Tibial artery (tissue), 4 donors: Measurements from ENCODE around the gene CNTNAP2.

Experiments used
- DNase-seq, 2 donors: peaks; one replicate each; pipeline ENCODE4 v3.0.0-alpha.2; 2019
- H3K27ac ChIP-seq, 2 donors: fragments of 200-600 bp; sonication (generic) in 1 of 2; 1 replicate in 1 of 2; 2 replicates in 1 of 2; pipeline ENCODE4 v1.5.1; 2018 to 2019; ENCODE audit warnings: mild to moderate bottlenecking in 1 of 2
- H3K27me3 ChIP-seq, 2 donors: fragments of 200-600 bp; sonication (generic) in 1 of 2; one replicate each; pipeline versions ENCODE4 v1.5.1 to v1.6.0; 2016 to 2019
- H3K36me3 ChIP-seq, 3 donors: fragments of 200-600 bp; sonication (generic) in 2 of 3; one replicate each; pipeline ENCODE4 v1.5.1; 2016 to 2019; ENCODE audit warnings: mild to moderate bottlenecking in 2 of 3
- H3K4me1 ChIP-seq, 4 donors: fragments of 200-600 bp; sonication (generic) in 2 of 4; 1 replicate in 3 of 4; 2 replicates in 1 of 4; pipeline ENCODE4 v1.5.1; 2016 to 2019
- H3K4me3 ChIP-seq, 2 donors: fragments of 200-600 bp; sonication (generic) in 1 of 2; 1 replicate in 1 of 2; 2 replicates in 1 of 2; pipeline ENCODE4 v1.5.1; 2018 to 2019; ENCODE audit warnings: mild to moderate bottlenecking in 2 of 2
- H3K9me3 ChIP-seq, 3 donors: fragments of 200-600 bp; sonication (generic) in 1 of 3; one replicate each; pipeline ENCODE4 v1.5.1; 2016 to 2019
- CTCF ChIP-seq, 2 experiments: fragments of 200-600 bp in 1 of 2; fragments of 450-650 bp in 1 of 2; IDR thresholded peaks; one replicate each; pipeline ENCODE4 v1.5.1; 2017 to 2019; ENCODE audit warnings: antibody characterized with exemption in 2 of 2, mild to moderate bottlenecking in 1 of 2, moderate library complexity in 1 of 2
- intact Hi-C: fragments of 100-400 bp; cut with DNase I; formaldehyde crosslinking; loops from one replicate; pipeline ENCODE4 v1.15.0; 2023; ENCODE audit warnings: low total_unique reads

The CNTNAP2 gene

GRCh38 chr7:147170341-147171012, 1053.9 kb downstream of the CNTNAP2 start:
- intact Hi-C loops = no loop called here
- DNase-seq = no peak
- Histone ChIP-seq H3K4me1 (no peaks in the 10 kb centered on the region), H3K4me3 (no peak overlapping the region), H3K27me3 (no peaks in the 10 kb centered on the region), H3K27ac (no peak overlapping the region), H3K36me3 (no peaks in the 10 kb centered on the region), H3K9me3 (no peaks in the 10 kb centered on the region)
- TF ChIP-seq CTCF (IDR thresholded peaks at IDR 0.05) = no peak

DNA sequence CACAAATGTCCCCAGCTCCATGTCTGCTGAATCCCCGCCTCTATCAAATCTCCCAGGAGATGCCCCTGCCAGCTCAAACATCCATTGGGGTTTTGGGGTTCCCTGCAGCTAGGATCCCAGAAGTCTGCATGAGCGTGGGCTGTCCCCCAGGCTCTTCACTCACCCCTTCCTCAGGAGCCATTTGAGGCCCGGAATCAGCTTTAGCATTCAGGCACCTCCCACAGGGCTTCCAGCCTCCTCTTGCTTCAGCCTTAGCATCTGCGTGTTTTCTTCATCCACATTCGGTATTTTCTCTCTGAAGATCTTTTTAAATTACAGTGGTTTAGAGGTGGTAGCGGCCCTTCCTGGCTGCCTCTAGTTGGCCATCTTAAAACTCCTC, 1054.4 kb downstream of the CNTNAP2 start:
- Histone ChIP-seq H3K27me3 (no peaks in the 10 kb centered on the region), H3K4me1 (no peaks in the 10 kb centered on the region), H3K36me3 (no peaks in the 10 kb centered on the region), H3K4me3 (no peak overlapping the region), H3K27ac (no peak overlapping the region), H3K9me3 (no peaks in the 10 kb centered on the region)
- DNase-seq = no peak
- intact Hi-C loops = no loop called here
- no peak for TF ChIP-seq CTCF (IDR thresholded peaks at IDR 0.05)

- no peak for TF ChIP-seq CTCF (IDR thresholded peaks at IDR 0.05)
- H3K9me3 ChIP-seq = no peaks in the 10 kb centered on the region
- intact Hi-C loops = no loop called here
- H3K36me3 ChIP-seq = no peaks in the 10 kb centered on the region
- no peak overlapping the region for H3K27ac ChIP-seq
- H3K4me1 ChIP-seq = no peaks in the 10 kb centered on the region
- no peaks in the 10 kb centered on the region for H3K27me3 ChIP-seq
- DNase-seq = no peak
- H3K4me3 ChIP-seq = no peak overlapping the region
Measured at GRCh38 chr7:147173883-147174282, 1057.3 kb downstream of the CNTNAP2 start.

- no peaks in the 10 kb centered on the region for H3K4me1 ChIP-seq
- intact Hi-C loops = no loop called here
- no peak overlapping the region for H3K4me3 ChIP-seq
- no peaks in the 10 kb centered on the region for H3K36me3 ChIP-seq
- no peak overlapping the region for H3K27ac ChIP-seq
- H3K27me3 ChIP-seq = no peaks in the 10 kb centered on the region
- no peak for TF ChIP-seq CTCF (IDR thresholded peaks at IDR 0.05)
- no peak for DNase-seq
- no peaks in the 10 kb centered on the region for H3K9me3 ChIP-seq
Measured at GRCh38 chr7:147182874-147183273, 1066.3 kb downstream of the CNTNAP2 start.

DNA sequence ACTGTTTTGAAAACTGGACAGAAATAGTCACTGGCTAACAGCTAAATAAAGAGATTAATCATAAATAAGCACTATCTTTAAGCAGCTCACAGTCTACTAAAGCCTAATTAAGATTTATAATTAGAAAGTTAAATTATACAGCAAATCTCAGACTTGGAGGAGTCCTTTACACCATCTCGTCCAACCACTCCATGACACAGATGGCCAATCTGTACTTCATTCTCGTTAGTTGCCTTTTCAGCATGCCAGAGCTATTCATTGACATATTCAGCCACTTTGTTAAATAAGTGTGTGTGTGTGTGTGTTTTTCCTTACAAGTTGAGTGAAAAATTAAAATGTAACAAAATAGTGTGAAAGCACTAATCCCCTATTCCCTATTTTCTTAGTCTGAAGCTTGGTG, 1066.7 kb downstream of the CNTNAP2 start:
- DNase-seq = no peak
- Histone ChIP-seq H3K4me1 (no peaks in the 10 kb centered on the region), H3K27ac (no peak overlapping the region), H3K27me3 (no peaks in the 10 kb centered on the region), H3K36me3 (no peaks in the 10 kb centered on the region), H3K9me3 (no peaks in the 10 kb centered on the region), H3K4me3 (no peak overlapping the region)
- no peak for TF ChIP-seq CTCF (IDR thresholded peaks at IDR 0.05)
- intact Hi-C loops = no loop called here

GRCh38 chr7:147188467-147188866, 1071.9 kb downstream of the CNTNAP2 start:
- H3K27me3 ChIP-seq = no peaks in the 10 kb centered on the region
- no peak for TF ChIP-seq CTCF (IDR thresholded peaks at IDR 0.05)
- H3K27ac ChIP-seq = no peak overlapping the region
- no peaks in the 10 kb centered on the region for H3K4me1 ChIP-seq
- intact Hi-C loops = no loop called here
- H3K9me3 ChIP-seq = no peaks in the 10 kb centered on the region
- no peaks in the 10 kb centered on the region for H3K36me3 ChIP-seq
- H3K4me3 ChIP-seq = no peak overlapping the region
- DNase-seq = no peak
